ENCODE data around the gene ADAMTSL1. TPM values are rescaled to one million over a fixed set of nuclear protein-coding genes. Genes with fewer than 3 reads are reported as not detected.

Gene ADAMTSL1
- total and polyA plus RNA-seq, 2 of the 8 experiments (the other 6 are each of a cell fraction or from before 2014, with no cell fraction given), result 0.84 to 1.1 TPM

GRCh38 chr9:18588002-18588401 is 114.0 kb downstream of the ADAMTSL1 start:
- POLR2A ChIA-PET (ENCODE audit: partially characterized antibody), result no interaction called here
- H2BK20ac ChIP-seq (ENCODE audit: low read length), result no peak overlapping the region
- H3K79me2 ChIP-seq (ENCODE audit: control insufficient read depth in 1 of 2, insufficient read depth in 2 of 2, low read length in 2 of 2), result no peaks in the 10 kb centered on the region
- no peak overlapping the region for H4K5ac ChIP-seq (ENCODE audit: insufficient read length, low read depth, low read length)
- DNase-seq (ENCODE audit: low read depth in 1 of 2, low spot score in 2 of 2) (no peak), FAIRE-seq (no peak)
- H3K9ac ChIP-seq (replicated peaks in 1 of 4; ENCODE audit: extremely low read depth in 1 of 4, low read depth in 3 of 4, low read length in 3 of 4), result no peak overlapping the region
- H3K56ac ChIP-seq (replicated peaks; ENCODE audit: insufficient read length, low read depth, low read length), result no peak overlapping the region
- no peak overlapping the region for H4K8ac ChIP-seq (ENCODE audit: extremely low read depth, insufficient read depth, low read length)
- H3K4me1 ChIP-seq (replicated peaks in 1 of 4; ENCODE audit: control insufficient read depth in 3 of 4, insufficient read depth in 4 of 4, low read length in 3 of 4), result no peaks in the 10 kb centered on the region
- no peak overlapping the region for H2BK120ac ChIP-seq (replicated peaks; ENCODE audit: low read depth, low read length)
- no peak overlapping the region for H2BK5ac ChIP-seq (ENCODE audit: low read depth, low read length)
- no peaks in the 10 kb centered on the region for H3K79me1 ChIP-seq (ENCODE audit: low read depth, low read length)
- no peaks in the 10 kb centered on the region for H3K36me3 ChIP-seq (ENCODE audit: control insufficient read depth in 2 of 4, insufficient read depth in 4 of 4, low read length in 3 of 4)
- no peak overlapping the region for H3K27ac ChIP-seq (ENCODE audit: low read depth, low read length)
- H2AK5ac ChIP-seq (ENCODE audit: low read depth, low read length), result no peak overlapping the region
- no peak overlapping the region for H4K91ac ChIP-seq (replicated peaks; ENCODE audit: insufficient read length, low read length)
- 95% methylated on average over 2 of the region's 2 CpGs; no CpG with 5 or more reads in 1 of the 2 experiments for WGBS, 2 experiments (ENCODE audit: extremely low coverage in 1 of 2, insufficient coverage in 1 of 2, insufficient read length in 1 of 2, insufficient replicate concordance in 2 of 2, low coverage in 1 of 2, low lambda C conversion rate in 2 of 2, missing lambda C conversion rate in 1 of 2)
- no peak overlapping the region for H3K18ac ChIP-seq (ENCODE audit: extremely low read depth, low read length)
- no peaks in the 10 kb centered on the region for H3K23me2 ChIP-seq (ENCODE audit: low read depth, low read length)
- H3K14ac ChIP-seq (ENCODE audit: insufficient read length), result no peak overlapping the region
- no peak overlapping the region for H3K4me3 ChIP-seq (ENCODE audit: extremely low read depth in 1 of 4, insufficient read depth in 2 of 4, low read depth in 3 of 4, low read length in 4 of 4)
- no peak overlapping the region for H3K4ac ChIP-seq (replicated peaks; ENCODE audit: insufficient read length, low read depth, low read length)
- no peaks in the 10 kb centered on the region for H3K27me3 ChIP-seq (replicated peaks in 1 of 4; ENCODE audit: control insufficient read depth in 3 of 4, extremely low read depth in 1 of 4, insufficient read depth in 3 of 4, low read length in 3 of 4)
- no peak overlapping the region for H2BK15ac ChIP-seq (ENCODE audit: low read length)
- no peak overlapping the region for H3K23ac ChIP-seq (ENCODE audit: insufficient read length)
- no peak overlapping the region for H3K4me2 ChIP-seq (ENCODE audit: insufficient read depth in 1 of 2, low read depth in 2 of 2, low read length in 2 of 2)
- CTCF ChIA-PET (ENCODE audit: partially characterized antibody), result interaction anchor here (0.6 kb wide), 1 partner anchor 277 kb away, joined by 3 read pairs; no protein-coding TSS in a partner anchor
- peaks cover 0 to 3% of the 10 kb centered on the region in 2 experiments; a peak in 2 of 4 replicates for H3K9me3 ChIP-seq (ENCODE audit: insufficient read depth in 2 of 2, low read depth in 1 of 2, low read length in 1 of 2)
- H4K20me1 ChIP-seq (replicated peaks in 1 of 2; ENCODE audit: control insufficient read depth in 1 of 2, insufficient read depth in 2 of 2, low read length in 2 of 2), result no peaks in the 10 kb centered on the region
- no peak overlapping the region for H2AFZ ChIP-seq (ENCODE audit: low read length)
- H2BK12ac ChIP-seq (ENCODE audit: low read depth, low read length), result no peak overlapping the region
- TF ChIP-seq HDAC2 (IDR thresholded peaks at IDR 0.05; ENCODE audit: borderline replicate concordance in 1 of 2, low read depth in 2 of 2, low read length in 2 of 2), result no peak
- TF ChIP-seq SP1 (IDR thresholded peaks at IDR 0.05; ENCODE audit: low read depth, low read length), result no peak
- TF ChIP-seq GTF2F1 (IDR thresholded peaks at IDR 0.05; ENCODE audit: borderline replicate concordance, low read depth, low read length), result no peak
- TF ChIP-seq NANOG (IDR thresholded peaks at IDR 0.05; ENCODE audit: insufficient read depth, low read depth, low read length, poor library complexity, severe bottlenecking), result no peak
- no peak for TF ChIP-seq CREB1 (IDR thresholded peaks at IDR 0.05)
- TF ChIP-seq CTBP2 (IDR thresholded peaks at IDR 0.05; ENCODE audit: borderline replicate concordance, insufficient read depth, insufficient read length, low read length), result no peak

Data from H1 (cell line).